ENCODE measurements around the gene FOSB. TPM values are rescaled to one million over a fixed set of nuclear protein-coding genes. Genes with fewer than 3 reads are reported as not detected.
"Not testable (repeated sequence)": the region's sequence is repeated elsewhere in the genome, so short reads cannot be mapped to it uniquely, and the experiment has no call there.

The FOSB gene
- polyA plus RNA-seq, 1 donor from 2014 or later = 48.1 TPM

GRCh38 chr19:45506246-45506988 is 38.6 kb downstream of the FOSB start:
- Mint-ChIP-seq H3K9me3 (no peaks in the 10 kb centered on the region), H3K36me3 (peaks cover 3% of the 10 kb centered on the region), H3K4me3 (peak overlapping the region; percentile 91 to 97 (median 96)), H3K27me3 (peaks cover 2% of the 10 kb centered on the region), H3K27ac (peak overlapping the region; percentile 96 to 99 (median 98)), H3K4me1 (peaks cover 24 to 46% (median 42%) of the 10 kb centered on the region in 3 donors)

DNA sequence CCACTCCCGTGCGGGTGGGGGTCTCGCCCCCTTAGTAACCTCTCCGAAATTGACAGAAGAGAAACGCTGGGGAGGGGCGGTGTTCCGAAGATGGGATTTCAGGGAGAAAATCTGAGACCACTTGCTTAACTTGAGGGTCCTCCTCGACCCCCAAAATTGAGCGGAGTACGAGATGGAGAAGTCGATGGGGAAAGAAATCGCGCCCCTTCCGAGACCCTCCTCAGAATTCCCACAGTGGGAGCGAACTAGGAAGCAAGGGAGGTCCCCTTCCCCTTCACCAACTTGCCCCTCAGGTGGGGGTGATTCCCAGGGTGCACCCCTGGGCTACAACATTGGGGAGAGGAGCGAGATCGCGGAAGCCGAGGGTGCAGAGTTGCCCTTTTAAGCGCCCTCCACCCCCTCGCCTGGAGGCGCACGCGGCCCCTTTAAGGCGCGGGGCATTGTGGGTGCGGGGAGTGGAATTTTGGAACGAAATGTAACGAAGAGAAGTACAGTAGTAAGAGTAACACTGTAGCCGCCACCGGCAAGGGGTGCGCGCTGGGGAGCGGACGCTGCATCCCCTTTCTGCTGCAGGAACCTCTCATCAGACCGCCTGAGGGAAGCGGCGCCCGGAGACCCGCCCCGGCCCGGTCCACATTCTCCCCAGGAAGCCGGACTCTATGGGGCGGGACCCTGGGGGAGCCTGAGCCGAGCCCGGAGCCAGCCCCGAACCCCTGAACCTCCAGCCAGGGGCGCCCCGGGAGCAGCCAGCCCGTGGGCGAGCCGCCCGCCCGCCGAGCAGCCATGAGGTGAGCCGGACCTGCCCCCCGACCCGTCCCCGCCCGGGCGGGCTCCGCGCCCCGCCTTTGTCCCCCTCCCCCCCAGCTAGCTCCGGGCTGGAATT is 39.4 kb downstream of the FOSB start, which contains the start of gene VASP:
TSS of gene VASP (plus strand) at position 491 of the 883 bp plus-strand sequence. CDS start at position 784, 293 bp downstream.
- peak within 1 kb of the TSS; percentile 91 to 99 (median 96) for H3K4me3 Mint-ChIP-seq
- no peaks in the 10 kb centered on the region for H3K9me3 Mint-ChIP-seq
- peaks cover 3% of the 10 kb centered on the region for H3K36me3 Mint-ChIP-seq
- peak within 1 kb of the TSS; percentile 96 to 99 (median 98) for H3K27ac Mint-ChIP-seq
- H3K27me3 Mint-ChIP-seq = peaks cover 2% of the 10 kb centered on the region
- H3K4me1 Mint-ChIP-seq = peaks cover 28 to 46% (median 43%) of the 10 kb centered on the region in 3 donors

- Mint-ChIP-seq H3K36me3 (peaks cover 3% of the 10 kb centered on the region), H3K9me3 (no peaks in the 10 kb centered on the region), H3K27ac (peak overlapping the region in 2 of 3 donors; percentile 89 to 99), H3K4me1 (peaks cover 28 to 46% (median 39%) of the 10 kb centered on the region in 3 donors), H3K4me3 (peak overlapping the region; percentile 91 to 99 (median 96)), H3K27me3 (peaks cover 2% of the 10 kb centered on the region)
Measured at GRCh38 chr19:45507872-45508416, 40.1 kb downstream of the FOSB start.

DNA sequence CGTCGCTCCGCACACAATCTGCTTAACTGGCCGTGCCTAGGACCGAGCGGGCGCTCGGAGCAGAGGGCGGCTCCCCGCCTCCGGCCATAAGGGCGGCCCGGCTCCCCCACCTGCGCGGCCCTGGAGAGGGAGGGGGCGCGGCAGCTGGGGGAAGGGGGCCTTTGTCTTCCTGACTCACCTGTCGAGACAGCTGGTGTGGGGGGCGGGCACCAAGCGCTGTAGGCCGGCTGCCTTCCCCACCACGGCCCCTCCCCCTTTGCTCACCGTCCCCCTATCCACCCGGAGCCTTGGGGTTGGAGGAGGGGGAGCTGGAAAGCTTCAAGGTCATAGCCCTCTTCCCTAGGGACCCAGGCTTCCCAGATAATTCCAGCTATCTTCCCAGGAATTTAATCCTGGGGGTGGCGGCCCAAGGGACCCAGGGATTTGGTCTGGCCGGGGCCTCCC is 40.6 kb downstream of the FOSB start:
- Mint-ChIP-seq H3K36me3 (peaks cover 3% of the 10 kb centered on the region), H3K27ac (peak overlapping the region; percentile 89 to 99 (median 96)), H3K4me3 (peak overlapping the region; percentile 91 to 99 (median 96)), H3K27me3 (no peaks in the 10 kb centered on the region), H3K9me3 (no peaks in the 10 kb centered on the region), H3K4me1 (peaks cover 30 to 47% (median 41%) of the 10 kb centered on the region in 3 donors)

DNA sequence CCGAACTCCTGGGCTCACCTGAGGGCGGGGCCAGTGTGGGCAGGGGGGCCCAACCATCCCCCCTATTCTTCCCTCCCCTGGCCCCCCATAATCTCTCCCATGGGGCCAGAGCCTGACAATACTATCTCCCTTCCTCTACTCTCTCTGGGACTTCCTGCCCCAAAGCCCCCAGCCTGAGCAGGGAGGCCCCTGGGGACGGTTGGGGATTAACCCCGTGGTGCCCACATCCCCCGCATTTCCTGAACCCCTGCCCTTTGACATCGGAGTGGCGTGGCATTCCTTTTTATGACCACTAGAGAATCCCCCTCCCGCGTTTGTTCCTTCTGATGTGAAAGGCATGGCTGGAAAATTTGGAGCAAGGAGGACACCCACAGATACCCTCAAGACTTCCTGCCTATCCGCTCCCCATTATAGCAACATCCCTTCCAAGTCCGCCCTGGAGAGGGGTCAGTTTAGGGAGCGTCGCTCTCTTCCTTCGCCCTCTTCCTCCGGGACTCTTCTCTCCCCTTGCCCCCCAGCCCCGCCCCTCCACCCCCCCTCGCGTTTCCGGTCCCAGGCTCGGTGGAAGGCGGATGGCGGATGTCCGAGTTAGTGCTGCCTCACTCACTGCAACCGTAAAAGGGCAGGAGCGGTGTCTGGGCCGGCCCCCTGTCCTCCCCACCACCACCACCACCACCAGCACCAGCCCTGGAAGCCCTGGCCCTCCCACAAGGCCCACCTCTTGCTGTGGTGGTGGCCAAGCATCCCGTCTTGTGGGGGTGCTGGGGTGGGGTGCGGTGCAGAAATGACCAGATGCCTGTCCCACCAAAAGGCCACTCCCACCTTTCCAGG is 41.3 kb downstream of the FOSB start:
- H3K27me3 Mint-ChIP-seq = no peaks in the 10 kb centered on the region
- peak overlapping the region; percentile 87 to 99 (median 96) for H3K27ac Mint-ChIP-seq
- peaks cover 3% of the 10 kb centered on the region for H3K36me3 Mint-ChIP-seq
- no peaks in the 10 kb centered on the region for H3K9me3 Mint-ChIP-seq
- H3K4me3 Mint-ChIP-seq = peak overlapping the region; percentile 91 to 99 (median 96)
- H3K4me1 Mint-ChIP-seq = peaks cover 34 to 48% (median 42%) of the 10 kb centered on the region in 3 donors

DNA sequence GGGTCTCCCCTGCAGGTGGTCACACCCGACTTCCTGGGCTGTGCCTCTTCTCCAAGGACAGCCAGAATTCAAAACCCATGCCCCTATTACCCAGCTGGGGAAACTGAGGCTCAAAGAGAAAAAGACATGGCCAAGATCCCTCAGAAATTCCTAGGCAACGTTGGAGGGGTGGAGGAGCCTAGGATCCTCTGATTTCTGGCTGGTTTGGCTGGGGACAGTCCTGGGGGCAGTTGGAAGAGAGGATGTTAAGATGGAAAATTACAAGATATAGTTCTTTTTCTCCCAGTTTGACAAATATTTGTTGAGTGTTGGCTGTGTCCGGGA is 41.9 kb downstream of the FOSB start:
- H3K4me3 Mint-ChIP-seq = peak overlapping the region; percentile 91 to 99 (median 96)
- no peaks in the 10 kb centered on the region for H3K27me3 Mint-ChIP-seq
- H3K9me3 Mint-ChIP-seq = no peaks in the 10 kb centered on the region
- H3K36me3 Mint-ChIP-seq = peaks cover 3% of the 10 kb centered on the region
- H3K4me1 Mint-ChIP-seq = peaks cover 37 to 50% (median 44%) of the 10 kb centered on the region in 3 donors
- peak overlapping the region; percentile 78 to 96 (median 87) for H3K27ac Mint-ChIP-seq

- H3K4me3 Mint-ChIP-seq = peak overlapping the region; percentile 91 to 99 (median 96)
- not testable (repeated sequence) for H3K36me3 Mint-ChIP-seq, H3K9me3 Mint-ChIP-seq, H3K27me3 Mint-ChIP-seq
- peak overlapping the region; percentile 42 to 96 (median 87) for H3K27ac Mint-ChIP-seq
- peaks cover 43 to 53% (median 46%) of the 10 kb centered on the region in 3 donors for H3K4me1 Mint-ChIP-seq
Measured at GRCh38 chr19:45510352-45510751, 42.6 kb downstream of the FOSB start.

DNA sequence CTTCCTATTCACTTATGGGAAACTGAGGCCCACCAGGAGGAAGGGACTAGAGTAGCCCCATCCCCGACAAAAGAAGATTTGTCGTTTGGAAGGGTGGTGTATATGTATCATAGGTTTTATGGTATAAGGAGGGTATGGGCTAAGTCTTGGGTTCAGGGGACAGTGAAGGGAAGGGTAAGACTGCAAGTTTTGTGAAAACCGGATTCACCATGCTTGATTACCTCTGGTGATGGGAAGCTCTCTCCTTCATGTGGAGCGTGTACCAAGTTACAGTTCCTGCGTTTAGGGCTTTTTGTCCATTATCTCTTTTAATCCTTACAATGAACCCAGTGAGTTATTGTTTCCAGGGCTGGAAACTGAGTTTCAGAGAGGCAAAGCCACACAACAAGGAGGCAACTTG is 43.3 kb downstream of the FOSB start:
- Mint-ChIP-seq H3K4me1 (peaks cover 45 to 54% (median 51%) of the 10 kb centered on the region in 3 donors), H3K36me3 (no peaks in the 10 kb centered on the region), H3K27me3 (no peaks in the 10 kb centered on the region), H3K27ac (peak overlapping the region; percentile 42 to 96 (median 87)), H3K9me3 (no peaks in the 10 kb centered on the region), H3K4me3 (peak overlapping the region; percentile 91 to 96 (median 94))

- H3K4me1 Mint-ChIP-seq = peaks cover 46 to 52% (median 50%) of the 10 kb centered on the region in 3 donors
- H3K4me3 Mint-ChIP-seq = peak overlapping the region; percentile 48 to 96 (median 84)
- peak overlapping the region; percentile 90 to 99 (median 96) for H3K27ac Mint-ChIP-seq
- no peaks in the 10 kb centered on the region for H3K9me3 Mint-ChIP-seq
- no peaks in the 10 kb centered on the region for H3K36me3 Mint-ChIP-seq
- no peaks in the 10 kb centered on the region for H3K27me3 Mint-ChIP-seq
Measured at GRCh38 chr19:45512881-45513483, 45.2 kb downstream of the FOSB start.

DNA sequence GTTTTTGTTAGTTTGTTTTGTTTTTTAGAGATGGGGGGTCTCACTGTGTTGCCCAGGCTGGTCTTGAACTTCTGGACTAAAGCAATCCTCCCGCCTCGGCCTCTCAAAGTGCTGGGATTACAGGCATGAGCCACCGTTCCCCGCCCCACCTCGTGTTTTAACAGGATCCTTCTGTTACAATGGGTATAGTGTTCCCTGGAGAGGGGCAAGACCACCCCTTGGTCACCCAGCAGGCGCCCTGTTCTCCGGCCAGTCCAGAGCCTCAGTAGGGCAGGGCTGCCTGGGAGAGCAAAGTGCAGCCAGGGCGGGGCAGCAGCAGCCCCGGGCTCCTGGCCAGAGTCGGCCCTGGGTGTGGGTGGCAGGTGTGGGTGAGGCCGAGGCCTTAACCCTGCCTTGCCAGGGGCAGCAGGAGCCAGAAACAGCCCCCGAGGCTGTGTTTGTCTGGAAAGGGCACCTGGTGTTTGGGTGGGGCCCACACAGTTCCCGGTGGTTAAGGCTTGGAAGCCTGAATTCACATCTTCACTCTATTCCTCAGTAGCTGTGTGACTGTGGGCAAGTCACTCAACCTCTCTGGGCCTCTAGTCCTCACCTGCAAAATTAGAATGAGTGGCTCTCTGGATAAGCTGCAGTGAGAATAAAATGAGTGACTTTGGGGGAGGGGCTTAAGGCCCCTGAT is 46.7 kb downstream of the FOSB start:
- Mint-ChIP-seq H3K36me3 (no peaks in the 10 kb centered on the region), H3K27me3 (no peaks in the 10 kb centered on the region), H3K27ac (peak overlapping the region; percentile 96 to 99 (median 99)), H3K4me3 (peak overlapping the region; percentile 74 to 96 (median 90)), H3K9me3 (no peaks in the 10 kb centered on the region), H3K4me1 (peaks cover 46 to 50% (median 49%) of the 10 kb centered on the region in 3 donors)

GRCh38 chr19:45515081-45515624 is 47.4 kb downstream of the FOSB start:
- Mint-ChIP-seq H3K9me3 (no peaks in the 10 kb centered on the region), H3K27me3 (no peaks in the 10 kb centered on the region), H3K36me3 (no peaks in the 10 kb centered on the region), H3K4me1 (peaks cover 40 to 48% (median 43%) of the 10 kb centered on the region in 3 donors), H3K4me3 (peak overlapping the region; percentile 63 to 96 (median 90)), H3K27ac (peak overlapping the region; percentile 96 to 99 (median 99))

- Mint-ChIP-seq H3K4me3 (peak overlapping the region; percentile 63 to 96 (median 90)), H3K4me1 (peaks cover 35 to 43% (median 37%) of the 10 kb centered on the region in 3 donors), H3K27ac (peak overlapping the region; percentile 96 to 99 (median 99)), H3K36me3 (no peaks in the 10 kb centered on the region), H3K9me3 (no peaks in the 10 kb centered on the region), H3K27me3 (no peaks in the 10 kb centered on the region)
Measured at GRCh38 chr19:45515807-45516401, 48.1 kb downstream of the FOSB start.

- H3K36me3 Mint-ChIP-seq = no peaks in the 10 kb centered on the region
- peak overlapping the region in 1 of 3 donors; percentile 76 for H3K27ac Mint-ChIP-seq
- H3K27me3 Mint-ChIP-seq = no peaks in the 10 kb centered on the region
- peaks cover 25 to 31% (median 26%) of the 10 kb centered on the region in 3 donors for H3K4me1 Mint-ChIP-seq
- H3K9me3 Mint-ChIP-seq = no peaks in the 10 kb centered on the region
- peak overlapping the region in 1 of 4 donors; percentile 26 for H3K4me3 Mint-ChIP-seq
Measured at GRCh38 chr19:45517238-45517637, 49.4 kb downstream of the FOSB start.
